Karpas-422 (cell line): ENCODE data around the gene SLC35G6. TPM values are rescaled to one million over a fixed set of nuclear protein-coding genes. Genes with fewer than 3 reads are reported as not detected.

Experiments
- DNase-seq: peaks from one replicate; pipeline ENCODE4 v3.0.0-alpha.2; 2015
- H2AFZ ChIP-seq: fragments of 200-600 bp; sonication (generic); 2 replicates; pipeline ENCODE4 v1.6.1; 2014; ENCODE audit warnings: antibody characterized with exemption, low read length, mixed read lengths
- H3K27ac ChIP-seq: fragments of 200-600 bp; sonication (generic); 2 replicates; pipeline ENCODE4 v1.5.1; 2014; ENCODE audit warnings: mild to moderate bottlenecking, low read length, moderate library complexity
- H3K27me3 ChIP-seq: fragments of 200-600 bp; sonication (generic); 2 replicates; pipeline ENCODE4 v1.6.1; 2014; ENCODE audit warnings: low read length, mixed read lengths
- H3K36me3 ChIP-seq: fragments of 200-600 bp; sonication (generic); 2 replicates; pipeline ENCODE4 v1.6.1; 2014; ENCODE audit warnings: low read length, mixed read lengths; ENCODE audit not compliant: insufficient read depth
- H3K4me1 ChIP-seq: fragments of 200-600 bp; sonication (generic); 2 replicates; pipeline ENCODE4 v1.6.1; 2014; ENCODE audit warnings: mild to moderate bottlenecking, low read length, mixed read lengths
- H3K4me2 ChIP-seq: fragments of 200-600 bp; sonication (generic); 2 replicates; pipeline ENCODE4 v1.6.1; 2014; ENCODE audit warnings: low read length, low read depth, mild to moderate bottlenecking; ENCODE audit not compliant: poor library complexity, severe bottlenecking
- H3K4me3 ChIP-seq: fragments of 200-600 bp; sonication (generic); 2 replicates; pipeline ENCODE4 v1.5.1; 2014; ENCODE audit warnings: mild to moderate bottlenecking, antibody characterized with exemption, low read length, mixed read lengths
- H3K79me2 ChIP-seq: fragments of 200-600 bp; sonication (generic); 2 replicates; pipeline ENCODE4 v1.6.1; 2014; ENCODE audit warnings: mild to moderate bottlenecking, low read length, mixed read lengths
- H3K9ac ChIP-seq: fragments of 200-600 bp; sonication (generic); 2 replicates; pipeline ENCODE4 v1.6.0; 2014; ENCODE audit warnings: low read length
- H3K9me2 ChIP-seq: fragments of 200-600 bp; sonication (generic), shearing (Covaris generic); replicated peaks from 2 replicates; pipeline ENCODE4 v1.6.0; 2014; ENCODE audit warnings: mild to moderate bottlenecking, low read length, moderate library complexity; ENCODE audit not compliant: insufficient read depth
- H3K9me3 ChIP-seq: fragments of 300-700, 200-600 bp; sonication (generic); 2 replicates; pipeline ENCODE4 v1.6.1; 2014; ENCODE audit warnings: low read length, mixed read lengths
- H4K20me1 ChIP-seq: fragments of 200-600 bp; sonication (generic); 2 replicates; pipeline ENCODE4 v1.6.1; 2014; ENCODE audit warnings: mild to moderate bottlenecking, antibody characterized with exemption, low read length, low read depth; ENCODE audit not compliant: insufficient read depth
- total RNA-seq: library from RNA; depleted of rRNA; stranded (reverse); fragments of >200 nt; shearing (Covaris generic); gene quantifications from 2 replicates; pipeline ENCODE4 v1.2.3, GENCODE V29; 2014; ENCODE audit warnings: low replicate concordance

Gene SLC35G6
- total RNA-seq, 1 experiment from 2014 or later = not detected

GRCh38 chr17:7445619-7445968, 35.7 kb upstream of the SLC35G6 start:
- DNase-seq = no peak
- peaks cover 14% of the 10 kb centered on the region for H3K4me1 ChIP-seq
- no peaks in the 10 kb centered on the region for H4K20me1 ChIP-seq
- no peaks in the 10 kb centered on the region for H3K27me3 ChIP-seq
- no peak overlapping the region for H3K27ac ChIP-seq
- peak overlapping the region; percentile 49 for H3K9ac ChIP-seq
- H2AFZ ChIP-seq = peak overlapping the region; percentile 71; the same call in 1 of the 2 replicates
- H3K79me2 ChIP-seq = no peaks in the 10 kb centered on the region
- no peaks in the 10 kb centered on the region for H3K9me2 ChIP-seq
- peak overlapping the region; percentile 69 for H3K4me2 ChIP-seq
- H3K9me3 ChIP-seq = no peaks in the 10 kb centered on the region
- H3K4me3 ChIP-seq = peak overlapping the region; percentile 60
- H3K36me3 ChIP-seq = no peaks in the 10 kb centered on the region

GRCh38 chr17:7448461-7448860, 32.8 kb upstream of the SLC35G6 start:
- Histone ChIP-seq H4K20me1 (no peaks in the 10 kb centered on the region), H3K79me2 (no peaks in the 10 kb centered on the region), H3K9ac (no peak overlapping the region), H3K4me3 (no peak overlapping the region), H3K27me3 (no peaks in the 10 kb centered on the region), H2AFZ (no peak overlapping the region), H3K36me3 (no peaks in the 10 kb centered on the region), H3K9me2 (no peaks in the 10 kb centered on the region), H3K4me1 (peaks cover 8% of the 10 kb centered on the region), H3K27ac (no peak overlapping the region), H3K9me3 (no peaks in the 10 kb centered on the region), H3K4me2 (no peak overlapping the region)
- no peak for DNase-seq

GRCh38 chr17:7459961-7460545, 21.2 kb upstream of the SLC35G6 start:
- Histone ChIP-seq H3K27me3 (no peaks in the 10 kb centered on the region), H4K20me1 (no peaks in the 10 kb centered on the region), H3K4me1 (peaks cover 7% of the 10 kb centered on the region), H3K4me3 (no peak overlapping the region), H3K79me2 (no peaks in the 10 kb centered on the region), H3K36me3 (no peaks in the 10 kb centered on the region), H3K27ac (no peak overlapping the region), H3K4me2 (no peak overlapping the region), H3K9me3 (no peaks in the 10 kb centered on the region), H3K9me2 (no peaks in the 10 kb centered on the region), H3K9ac (no peak overlapping the region), H2AFZ (no peak overlapping the region)
- no peak for DNase-seq

GRCh38 chr17:7460850-7461660, 20.2 kb upstream of the SLC35G6 start:
- Histone ChIP-seq H3K9ac (no peak overlapping the region), H3K27ac (no peak overlapping the region), H3K9me3 (no peaks in the 10 kb centered on the region), H2AFZ (no peak overlapping the region), H3K27me3 (no peaks in the 10 kb centered on the region), H3K79me2 (no peaks in the 10 kb centered on the region), H3K4me2 (no peak overlapping the region), H3K4me3 (no peak overlapping the region), H3K9me2 (no peaks in the 10 kb centered on the region), H3K36me3 (no peaks in the 10 kb centered on the region), H4K20me1 (no peaks in the 10 kb centered on the region), H3K4me1 (peaks cover 5% of the 10 kb centered on the region)
- no peak for DNase-seq

- H3K36me3 ChIP-seq = no peaks in the 10 kb centered on the region
- H3K4me3 ChIP-seq = no peak overlapping the region
- no peak overlapping the region for H3K9ac ChIP-seq
Observed at GRCh38 chr17:7462474-7463371, 18.5 kb upstream of the SLC35G6 start.

GRCh38 chr17:7463372-7463846, 17.8 kb upstream of the SLC35G6 start:
- H3K9me3 ChIP-seq = no peaks in the 10 kb centered on the region
- no peaks in the 10 kb centered on the region for H4K20me1 ChIP-seq
- peaks cover 16% of the 10 kb centered on the region for H3K4me1 ChIP-seq
- H3K27me3 ChIP-seq = no peaks in the 10 kb centered on the region
- H3K27ac ChIP-seq = no peak overlapping the region
- H3K36me3 ChIP-seq = no peaks in the 10 kb centered on the region
- no peak for DNase-seq
- no peak overlapping the region for H3K4me3 ChIP-seq
- H3K9me2 ChIP-seq = no peaks in the 10 kb centered on the region
- H3K9ac ChIP-seq = no peak overlapping the region
- H3K79me2 ChIP-seq = no peaks in the 10 kb centered on the region
- no peak overlapping the region for H2AFZ ChIP-seq
- H3K4me2 ChIP-seq = no peak overlapping the region

More at GRCh38 chr17:7462474-7463371, 18.5 kb upstream of the SLC35G6 start:
- no peaks in the 10 kb centered on the region for H3K9me3 ChIP-seq
- no peak for DNase-seq
- no peak overlapping the region for H2AFZ ChIP-seq
- no peaks in the 10 kb centered on the region for H3K79me2 ChIP-seq
- H4K20me1 ChIP-seq = no peaks in the 10 kb centered on the region
- no peak overlapping the region for H3K4me2 ChIP-seq
- H3K4me1 ChIP-seq = peaks cover 14% of the 10 kb centered on the region
- H3K27ac ChIP-seq = no peak overlapping the region
- H3K27me3 ChIP-seq = no peaks in the 10 kb centered on the region
- H3K9me2 ChIP-seq = no peaks in the 10 kb centered on the region

- H3K4me2 ChIP-seq = no peak overlapping the region
- no peak for DNase-seq
- H3K9me2 ChIP-seq = no peaks in the 10 kb centered on the region
- peaks cover 16% of the 10 kb centered on the region for H3K4me1 ChIP-seq
- H3K4me3 ChIP-seq = no peak overlapping the region
- no peak overlapping the region for H2AFZ ChIP-seq
- H3K27me3 ChIP-seq = no peaks in the 10 kb centered on the region
- H3K79me2 ChIP-seq = no peaks in the 10 kb centered on the region
- H3K27ac ChIP-seq = no peak overlapping the region
- H3K36me3 ChIP-seq = no peaks in the 10 kb centered on the region
- H3K9me3 ChIP-seq = no peaks in the 10 kb centered on the region
- no peaks in the 10 kb centered on the region for H4K20me1 ChIP-seq
- H3K9ac ChIP-seq = no peak overlapping the region
Observed at GRCh38 chr17:7464081-7464480, 17.2 kb upstream of the SLC35G6 start.
